Renal pelvis (tissue), 4 donors: ENCODE results near the gene SIM1. TPM values are rescaled to one million over a fixed set of nuclear protein-coding genes. Genes with fewer than 3 reads are reported as not detected.

Experiments
- DNase-seq: peaks from one replicate; pipeline ENCODE4 v3.0.0-alpha.2; 2013
- polyA plus RNA-seq, 3 donors: library from polyadenylated mRNA; unstranded; fragments of 120-200 nt; gene quantifications; one replicate each; pipeline ENCODE4 v1.2.1, GENCODE V29; 2013; ENCODE audit not compliant: insufficient read length in 3 of 3

The SIM1 gene
- polyA plus RNA-seq, 3 donors: 19.3 to 29.2 (median 21.6) TPM

- no peak for DNase-seq
Observed at GRCh38 chr6:100458841-100459591, 5.7 kb downstream of the SIM1 start.

- DNase-seq: no peak
Observed at GRCh38 chr6:100457311-100457990, 7.3 kb downstream of the SIM1 start.

- DNase-seq: no peak
Observed at GRCh38 chr6:100456908-100457235, 7.8 kb downstream of the SIM1 start.

GRCh38 chr6:100456141-100456907 is 8.4 kb downstream of the SIM1 start:
- DNase-seq: no peak

GRCh38 chr6:100455230-100456124 is 9.2 kb downstream of the SIM1 start:
- peak; percentile 79 for DNase-seq

GRCh38 chr6:100454551-100455229 is 10.0 kb downstream of the SIM1 start:
- no peak for DNase-seq

GRCh38 chr6:100453701-100454521 is 10.8 kb downstream of the SIM1 start:
- no peak for DNase-seq

- no peak for DNase-seq
Observed at GRCh38 chr6:100452998-100453397, 11.7 kb downstream of the SIM1 start.

- no peak for DNase-seq
Observed at GRCh38 chr6:100451577-100451976, 13.1 kb downstream of the SIM1 start.

GRCh38 chr6:100449239-100449691 is 15.5 kb downstream of the SIM1 start:
- no peak for DNase-seq

GRCh38 chr6:100447900-100448748 is 16.6 kb downstream of the SIM1 start:
- no peak for DNase-seq

- DNase-seq: no peak
Observed at GRCh38 chr6:100447081-100447899, 17.4 kb downstream of the SIM1 start.

GRCh38 chr6:100446115-100447080 is 18.3 kb downstream of the SIM1 start:
- DNase-seq: no peak

- no peak for DNase-seq
Observed at GRCh38 chr6:100445512-100445911, 19.2 kb downstream of the SIM1 start.

- no peak for DNase-seq
Observed at GRCh38 chr6:100440935-100441334, 23.8 kb downstream of the SIM1 start.

- DNase-seq: no peak
Observed at GRCh38 chr6:100435299-100435698, 29.4 kb downstream of the SIM1 start.
